ENCODE measurements around the gene DENND6B.

Gene DENND6B

DNA sequence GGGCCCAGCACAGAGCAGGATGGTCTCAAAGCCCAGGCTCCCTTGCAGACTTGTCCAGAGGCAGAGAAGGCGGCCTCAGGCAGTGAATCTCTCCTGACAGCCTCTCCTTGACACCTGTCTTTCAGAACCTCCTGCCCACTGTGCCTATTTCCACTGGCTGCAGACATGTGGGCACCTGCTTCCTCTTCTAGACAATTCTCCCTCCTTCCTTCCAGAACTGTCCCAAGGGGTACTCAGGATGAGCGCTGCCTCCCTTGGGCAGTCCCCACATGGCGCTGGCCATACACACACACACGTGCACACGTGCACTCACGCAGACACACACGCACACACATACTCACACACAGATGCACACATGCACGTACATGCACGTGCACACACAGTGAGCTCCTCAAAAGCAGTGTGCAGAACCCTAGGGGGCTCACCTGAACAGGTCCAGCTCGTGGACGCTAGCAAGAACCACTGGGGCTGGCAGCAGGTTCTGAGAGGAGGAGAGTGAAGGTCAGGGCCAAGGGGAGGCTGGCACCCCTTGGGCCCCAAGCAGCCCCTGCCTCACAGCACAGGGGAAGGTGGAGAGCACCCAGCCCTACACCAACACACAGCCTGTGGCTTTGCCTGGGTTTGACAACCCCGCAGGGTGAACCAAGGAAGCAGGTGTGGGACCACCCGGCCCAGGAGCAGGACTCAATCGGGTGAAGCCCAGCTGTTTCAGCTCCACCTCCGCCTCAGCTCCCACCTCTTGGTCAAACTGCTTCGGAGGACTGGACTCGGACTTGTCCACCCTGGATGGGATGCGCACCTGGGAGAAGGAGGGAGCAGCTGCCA, 11.3 kb downstream of the DENND6B start:
- DNase-seq (ENCODE audit: low read depth in 2 of 2): no peak

DNA sequence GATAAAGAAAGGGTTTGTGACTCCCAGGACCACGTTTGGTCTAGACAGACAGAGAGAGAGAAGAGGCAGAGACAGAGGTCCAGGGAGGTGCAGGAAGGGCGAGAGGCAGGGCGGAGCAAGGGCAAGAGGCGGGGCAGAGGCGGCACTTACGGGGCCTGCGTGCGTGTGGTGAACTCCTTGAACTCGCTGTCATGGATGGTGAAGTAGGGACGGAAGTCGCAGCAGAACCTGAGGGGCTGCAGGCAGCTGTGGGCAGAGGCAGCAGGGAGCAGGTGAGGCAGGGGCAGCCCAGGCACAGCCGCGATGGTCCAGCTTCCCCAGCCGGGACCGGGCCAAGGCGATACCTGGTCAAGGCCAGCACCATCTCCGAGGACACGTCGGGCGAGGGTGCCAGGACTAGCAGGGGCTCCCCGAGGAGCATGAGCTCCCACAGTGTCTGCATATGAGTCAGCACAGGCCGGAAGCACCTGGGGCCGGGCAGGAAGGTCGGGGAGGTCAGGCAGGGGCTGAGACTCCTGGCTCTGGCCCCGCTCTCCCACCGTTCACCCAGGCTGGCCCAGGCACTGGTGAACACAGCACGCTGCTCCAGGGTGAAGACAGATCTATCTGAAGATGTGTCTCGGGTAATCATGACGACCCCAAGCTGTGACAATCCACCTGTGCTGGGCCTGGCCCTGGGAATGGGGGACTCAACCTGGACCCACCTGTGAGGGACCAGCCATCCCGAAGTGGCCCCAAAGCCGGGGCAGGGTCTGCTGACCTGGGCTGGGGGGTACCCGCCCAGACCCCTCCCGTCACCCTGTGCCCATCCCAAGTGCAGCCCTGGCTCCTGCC, 12.1 kb downstream of the DENND6B start:
- peak; percentile 32 to 52 for DNase-seq (ENCODE audit: low read depth in 2 of 2)

DNA sequence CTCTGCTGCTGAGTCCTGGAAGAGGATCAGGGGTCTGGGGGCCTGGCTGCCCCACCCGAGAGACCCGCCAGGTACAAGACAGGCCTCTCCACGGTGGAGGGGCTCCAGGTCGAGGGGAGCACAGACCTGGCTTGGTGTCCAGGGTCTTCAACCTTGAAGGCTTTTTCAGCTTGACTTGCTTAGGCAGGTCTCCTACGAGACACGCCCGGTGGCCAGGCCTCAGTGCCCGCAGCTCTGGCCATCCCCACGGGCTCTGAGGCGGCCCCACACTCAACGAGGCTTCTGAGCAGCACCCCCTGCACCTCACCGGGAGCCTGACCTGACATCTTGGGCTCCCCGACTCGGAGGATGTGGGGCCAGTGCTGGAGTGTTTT, 12.7 kb downstream of the DENND6B start:
- no peak for DNase-seq (ENCODE audit: low read depth in 2 of 2)

DNA sequence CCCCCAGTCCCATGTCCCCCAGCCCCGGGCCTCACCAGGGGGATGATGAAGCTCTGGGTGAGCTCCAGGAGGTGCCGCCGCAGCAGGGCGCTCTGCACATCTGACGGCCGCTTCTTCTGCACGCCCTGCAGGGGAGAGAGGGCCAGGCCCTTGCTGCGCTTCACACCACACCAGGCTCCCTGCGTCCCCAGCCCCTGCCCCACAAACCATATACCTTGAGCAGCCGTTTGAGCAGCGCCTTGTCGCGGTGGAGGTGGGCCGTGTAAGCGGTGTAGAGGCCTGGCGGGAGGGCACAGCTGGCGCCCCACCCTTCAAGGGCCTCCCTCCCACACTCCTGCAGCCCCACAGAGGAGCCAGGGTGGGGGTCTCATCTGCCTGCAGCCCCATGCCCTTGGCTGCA, 13.2 kb downstream of the DENND6B start:
- no peak for DNase-seq (ENCODE audit: low read depth in 2 of 2)

DNA sequence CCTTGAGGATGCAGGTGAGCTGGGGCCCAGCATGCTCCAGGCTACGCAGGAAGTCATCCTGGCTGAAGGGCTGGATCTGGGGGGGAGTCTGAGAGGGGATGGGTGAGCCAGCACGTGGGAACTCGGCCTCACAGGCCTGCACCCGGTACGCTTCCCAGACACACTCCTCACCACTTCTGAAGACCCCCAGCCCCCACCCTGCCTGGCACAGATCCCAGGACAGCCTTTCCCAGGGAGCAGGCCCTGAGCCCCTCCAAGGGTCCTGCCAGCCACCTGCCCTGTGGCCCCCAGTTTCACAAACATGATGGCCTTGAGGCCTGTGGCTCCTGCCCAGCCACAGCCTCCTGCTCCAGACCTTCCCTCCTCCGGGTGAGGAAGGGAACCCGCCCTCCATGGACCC, 13.8 kb downstream of the DENND6B start:
- no peak for DNase-seq (ENCODE audit: low read depth in 2 of 2)

DNA sequence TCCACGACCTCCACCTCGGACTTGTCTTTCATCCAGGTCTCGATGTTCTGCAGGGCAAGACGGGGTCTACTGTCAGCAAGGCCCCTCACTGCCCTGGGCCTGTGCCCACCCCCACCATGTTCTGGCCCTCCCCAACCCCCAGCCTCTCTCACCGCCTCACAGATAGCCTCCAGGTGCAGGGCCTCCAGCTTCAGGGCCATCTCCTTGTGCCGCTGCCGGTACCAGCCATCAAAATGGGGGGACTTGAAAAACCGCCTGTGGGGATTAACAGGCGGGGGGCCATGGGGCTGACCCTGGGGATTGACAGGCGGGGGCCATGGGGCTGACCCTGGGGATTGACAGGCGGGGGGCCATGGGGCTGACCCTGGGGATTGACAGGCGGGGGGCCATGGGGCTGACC, 14.4 kb downstream of the DENND6B start:
- DNase-seq (ENCODE audit: low read depth in 2 of 2): no peak

DNA sequence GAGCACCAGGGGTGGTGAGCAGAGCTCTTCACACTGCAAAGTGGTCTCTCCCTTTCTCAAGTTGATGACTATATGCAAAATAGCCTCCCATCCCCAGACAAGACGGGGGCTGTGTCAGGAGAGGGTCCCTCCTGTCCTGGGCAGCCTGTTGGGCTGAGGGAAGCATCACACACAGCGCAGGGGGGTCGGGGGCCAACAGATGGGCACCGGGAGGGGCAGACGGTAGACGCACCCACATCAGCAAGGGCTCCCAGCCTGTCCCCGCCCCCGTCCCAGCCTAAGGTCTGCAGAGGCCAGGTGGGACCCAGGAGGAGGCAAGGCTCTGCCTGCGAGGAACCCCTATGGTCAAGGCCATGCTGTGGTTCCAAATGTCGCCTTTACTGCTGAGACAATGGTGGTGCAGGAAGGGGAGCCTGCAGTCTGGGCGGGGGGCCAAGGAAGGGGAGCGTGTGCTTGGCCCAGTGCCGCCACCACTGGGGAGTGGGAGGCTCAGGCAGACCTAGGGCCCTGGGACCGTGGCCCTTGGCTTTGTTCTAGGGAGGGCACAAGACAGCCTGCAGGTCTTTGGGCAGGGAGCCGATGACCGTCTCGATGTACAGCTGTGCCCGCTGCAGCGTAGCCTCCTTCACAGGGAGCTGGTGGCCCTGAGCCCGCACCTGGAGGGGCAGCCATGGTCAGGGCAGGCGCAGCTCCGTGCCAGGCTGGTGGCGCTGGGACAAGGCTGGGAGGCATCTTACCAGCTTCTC, 15.0 kb downstream of the DENND6B start:
- no peak for DNase-seq (ENCODE audit: low read depth in 2 of 2)

DNA sequence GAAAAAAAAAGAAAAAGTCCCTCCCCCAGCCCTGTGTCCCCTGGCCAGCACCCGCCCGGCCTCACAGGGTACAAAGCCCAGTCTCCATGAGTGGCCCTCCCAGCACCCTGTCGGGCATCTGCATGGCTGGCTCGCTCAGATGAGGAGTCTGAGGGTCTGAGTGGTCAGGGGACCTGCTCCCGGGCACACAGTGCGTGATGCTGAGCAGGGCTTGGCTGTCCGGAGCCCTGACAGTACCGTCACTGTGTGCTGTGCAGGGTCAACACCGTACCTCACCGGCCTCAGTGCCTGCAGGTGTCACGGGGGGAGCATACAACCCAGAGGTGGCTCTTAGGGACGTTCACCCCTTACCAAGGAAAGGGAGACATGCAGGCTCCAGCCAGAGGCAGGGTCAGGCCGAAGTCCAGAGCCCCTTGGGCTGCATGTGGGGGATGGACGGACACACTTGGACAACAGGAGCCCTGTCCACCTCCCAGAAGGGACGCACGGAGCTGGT, 15.8 kb downstream of the DENND6B start:
- no peak for DNase-seq (ENCODE audit: low read depth in 2 of 2)

DNA sequence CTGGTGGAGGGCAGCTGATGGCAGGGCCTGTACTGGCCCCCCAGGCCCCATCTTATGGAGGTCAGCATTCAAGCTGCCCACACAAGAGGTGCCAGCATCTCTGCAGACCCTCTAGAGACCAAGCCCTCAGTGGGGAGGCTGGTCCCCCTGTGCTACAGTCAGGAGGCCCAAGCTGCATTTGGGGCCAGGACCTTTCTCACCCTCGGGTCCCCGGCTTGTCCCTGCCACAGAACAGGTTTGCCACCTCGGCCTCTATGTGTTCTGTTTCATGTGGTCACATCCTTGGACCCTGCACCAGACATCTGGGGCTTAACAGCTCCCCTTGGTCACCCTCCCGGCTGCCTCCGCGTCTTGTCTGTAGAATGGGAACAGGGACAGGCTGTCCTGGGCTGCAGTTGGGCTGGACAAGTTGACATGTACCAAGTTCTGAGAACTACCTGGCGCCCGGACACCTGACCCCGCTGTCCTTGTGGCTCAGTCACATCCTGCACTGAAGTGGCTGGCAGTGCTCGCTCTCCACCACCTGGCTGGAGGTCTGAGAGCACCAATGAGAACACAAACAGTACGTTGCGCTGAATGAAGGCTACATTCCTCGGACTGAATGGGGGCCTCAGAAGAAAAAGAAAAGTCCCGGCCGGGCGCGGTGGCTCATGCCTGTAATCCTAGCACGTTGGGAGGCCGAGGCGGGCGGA, 16.6 kb downstream of the DENND6B start:
- DNase-seq (ENCODE audit: low read depth in 2 of 2): no peak

DNA sequence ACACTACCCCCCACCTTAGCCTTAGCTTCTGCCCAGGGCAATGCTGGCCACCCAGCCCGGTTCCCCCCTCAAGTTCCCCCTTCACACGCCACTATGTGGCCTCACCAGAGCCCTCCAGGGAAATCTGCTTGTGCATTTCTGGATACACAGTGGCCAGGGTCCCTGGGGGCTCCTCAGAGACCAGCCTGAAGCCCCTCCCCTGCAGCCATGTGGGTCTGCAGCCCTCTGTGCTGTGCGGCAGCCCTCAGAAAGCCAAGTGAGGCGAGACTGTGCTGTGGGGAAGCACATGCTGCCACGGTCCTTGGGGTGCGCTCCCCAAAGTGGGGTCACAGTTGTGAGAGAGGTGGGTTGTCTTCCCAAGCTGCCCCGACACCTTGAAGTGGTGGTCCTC, 17.2 kb downstream of the DENND6B start:
- no peak for DNase-seq (ENCODE audit: low read depth in 2 of 2)

DNA sequence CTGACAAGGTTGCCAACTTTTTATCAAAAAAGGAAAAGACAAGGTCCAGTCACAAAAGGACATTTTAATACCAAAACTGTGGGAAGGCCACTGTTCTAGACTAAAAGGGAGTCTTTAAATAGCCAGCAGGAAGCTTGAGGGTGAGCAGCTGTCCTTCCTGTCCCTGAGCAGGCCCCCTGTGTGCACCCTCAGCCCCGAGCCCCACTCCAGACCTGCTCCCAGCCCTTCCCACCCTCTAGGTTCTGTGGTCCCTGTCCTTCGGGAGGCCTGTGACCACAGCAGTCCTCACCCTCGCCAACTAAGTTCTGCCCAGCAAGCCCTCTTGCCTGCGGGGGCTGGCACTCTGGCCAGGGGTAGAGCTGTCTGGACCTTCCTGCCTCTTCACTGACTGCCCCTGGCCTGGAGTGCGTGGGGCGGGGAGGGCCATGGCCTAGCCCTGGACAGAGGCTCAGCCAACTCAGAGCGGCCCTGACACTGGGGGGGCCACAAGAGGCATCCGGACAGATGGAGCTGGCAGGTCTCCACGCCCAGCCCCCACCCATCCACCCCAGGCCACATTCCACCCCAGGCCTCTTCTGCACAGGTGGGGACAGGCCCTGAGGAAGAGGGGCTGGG, 17.7 kb downstream of the DENND6B start:
- DNase-seq (ENCODE audit: low read depth in 2 of 2): no peak

DNA sequence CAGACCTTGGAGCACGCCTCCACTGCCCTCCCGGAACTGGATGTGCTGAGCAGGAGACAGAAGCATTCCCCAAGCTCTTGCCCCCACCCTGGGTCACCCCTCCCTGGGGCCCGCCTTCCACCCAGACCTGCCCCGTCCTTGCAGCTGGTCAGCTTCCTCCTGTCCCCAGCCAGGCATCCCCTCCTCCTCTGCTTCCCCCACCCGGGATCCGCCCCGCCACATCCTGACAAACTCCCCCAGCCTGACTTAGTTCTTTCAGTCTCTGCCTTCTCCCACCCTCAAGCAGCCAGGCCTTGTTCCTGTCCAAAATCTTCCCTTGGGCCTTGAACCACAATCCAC, 18.2 kb downstream of the DENND6B start:
- DNase-seq (ENCODE audit: low read depth in 2 of 2): no peak

DNA sequence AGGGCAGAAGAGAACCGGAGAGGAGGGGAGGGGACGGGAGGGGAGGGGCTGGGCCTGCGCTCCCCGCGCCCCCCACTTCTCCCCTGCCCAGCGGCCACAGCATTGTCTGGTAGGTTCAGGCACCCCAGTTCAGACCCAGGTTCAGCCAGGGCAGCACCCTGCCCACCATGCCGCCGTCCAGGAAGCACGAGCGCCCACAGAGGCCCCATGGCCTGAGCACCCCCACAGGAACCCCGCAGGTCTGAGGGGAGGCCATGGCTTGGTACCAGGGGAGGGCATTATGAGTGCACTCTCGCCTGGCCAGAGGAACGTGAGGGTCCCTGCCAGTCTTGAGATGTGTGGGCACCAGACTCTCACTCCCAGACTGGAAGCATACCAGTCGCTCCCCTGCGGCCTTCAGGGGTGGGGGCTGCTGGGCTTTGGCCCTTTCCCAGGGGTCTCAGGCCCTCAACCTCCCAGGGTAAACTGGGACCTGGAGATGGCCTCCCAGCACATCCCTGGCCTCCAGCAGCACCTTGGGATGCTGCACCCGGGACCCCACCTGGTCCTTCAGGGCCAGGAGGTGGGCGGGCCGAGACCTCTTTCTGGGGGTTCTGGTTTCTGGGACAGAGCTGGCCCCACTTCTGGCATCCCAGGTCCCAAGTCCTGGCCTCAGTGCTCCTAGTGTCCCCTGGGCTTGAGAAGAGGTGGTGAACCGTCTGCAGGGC, 18.8 kb downstream of the DENND6B start:
- DNase-seq (ENCODE audit: low read depth in 2 of 2): no peak

DNA sequence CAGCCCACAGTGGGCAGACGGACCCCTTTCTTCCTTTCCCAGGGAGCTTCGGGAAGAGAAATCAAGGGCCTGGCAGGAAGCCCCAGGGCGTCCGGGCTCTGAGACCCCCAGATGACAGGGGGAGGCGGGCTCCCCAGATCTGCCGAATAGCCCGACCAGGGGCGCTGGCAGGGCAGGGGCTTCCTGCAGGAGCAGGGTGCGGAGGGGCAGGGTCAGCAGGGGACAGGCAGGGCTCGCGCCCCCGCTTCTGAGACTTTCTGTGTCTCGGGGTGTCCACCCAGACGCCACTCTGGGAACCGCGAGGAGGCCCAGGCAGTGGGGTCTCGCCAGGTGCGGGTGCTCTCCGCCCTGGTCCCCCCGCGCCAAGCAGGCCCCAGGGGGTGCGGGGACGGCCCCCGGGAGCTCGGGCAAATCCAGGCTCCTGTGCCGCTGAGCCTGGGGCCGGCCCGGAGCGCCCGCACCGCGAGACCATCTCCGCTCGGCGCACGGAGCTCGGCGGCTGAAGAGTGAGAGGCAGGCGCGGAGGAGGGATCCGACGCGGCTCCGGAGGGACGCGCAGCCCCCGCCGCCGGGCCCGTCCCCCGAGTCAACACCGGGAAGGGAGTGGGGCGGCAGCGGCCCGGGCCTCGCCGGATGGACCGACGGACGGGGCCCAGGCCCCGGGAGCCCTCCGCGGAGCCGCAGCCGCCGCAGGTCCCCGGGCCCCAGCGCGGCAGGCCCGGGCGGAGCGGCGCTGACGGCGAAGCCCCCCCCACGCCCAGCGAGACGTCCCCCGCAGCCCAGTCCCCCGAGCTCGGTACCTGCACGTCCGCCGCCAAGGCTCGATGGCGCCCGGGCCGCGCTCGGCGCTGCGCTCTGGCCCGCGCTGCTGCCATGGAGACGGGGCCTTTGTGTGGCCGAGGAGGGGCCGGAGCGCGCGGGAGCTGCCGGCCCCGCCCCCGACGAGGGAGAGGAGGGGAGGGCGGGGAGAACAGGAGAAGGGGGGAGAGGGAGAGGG, 19.8 kb downstream of the DENND6B start, which contains the start of gene PLXNB2:
PLXNB2 (minus strand) TSS at position 894 of the 997 bp plus-strand sequence. CDS start 17,062 bp downstream, outside the sequence.
- no peak for DNase-seq (ENCODE audit: low read depth in 2 of 2)

DNA sequence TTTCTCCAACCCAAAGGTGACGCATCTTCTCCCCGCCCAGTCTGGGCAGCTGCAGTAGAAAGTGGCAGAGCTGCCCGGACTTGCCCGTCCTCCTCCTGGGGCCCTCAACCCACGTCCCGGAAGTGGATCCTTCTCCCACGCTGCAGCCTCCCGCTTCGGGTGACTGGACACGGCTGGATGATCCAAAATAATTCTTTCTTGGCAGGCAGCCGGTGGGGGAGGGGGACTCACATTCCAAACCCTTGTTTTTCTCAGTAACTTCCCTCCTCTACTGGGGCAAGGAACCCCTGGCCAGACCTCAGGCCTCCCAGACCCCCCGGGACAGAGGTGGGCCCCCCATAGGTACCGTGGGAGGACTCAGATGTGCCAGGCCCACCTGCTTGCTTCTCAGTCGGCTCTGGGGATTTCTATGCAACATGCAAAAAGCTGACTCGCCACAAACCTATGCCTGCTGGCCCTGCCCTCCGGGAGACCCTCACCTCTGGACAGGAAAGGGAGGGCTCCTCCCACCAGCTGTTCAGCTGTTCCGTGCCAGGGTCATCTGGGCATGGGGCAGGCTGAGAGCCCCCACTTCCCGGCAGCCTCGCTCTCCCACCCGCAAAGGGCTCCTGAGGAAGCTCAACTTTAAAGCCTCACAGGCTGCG, 20.8 kb downstream of the DENND6B start:
- no peak for DNase-seq (ENCODE audit: low read depth in 2 of 2)

DNA sequence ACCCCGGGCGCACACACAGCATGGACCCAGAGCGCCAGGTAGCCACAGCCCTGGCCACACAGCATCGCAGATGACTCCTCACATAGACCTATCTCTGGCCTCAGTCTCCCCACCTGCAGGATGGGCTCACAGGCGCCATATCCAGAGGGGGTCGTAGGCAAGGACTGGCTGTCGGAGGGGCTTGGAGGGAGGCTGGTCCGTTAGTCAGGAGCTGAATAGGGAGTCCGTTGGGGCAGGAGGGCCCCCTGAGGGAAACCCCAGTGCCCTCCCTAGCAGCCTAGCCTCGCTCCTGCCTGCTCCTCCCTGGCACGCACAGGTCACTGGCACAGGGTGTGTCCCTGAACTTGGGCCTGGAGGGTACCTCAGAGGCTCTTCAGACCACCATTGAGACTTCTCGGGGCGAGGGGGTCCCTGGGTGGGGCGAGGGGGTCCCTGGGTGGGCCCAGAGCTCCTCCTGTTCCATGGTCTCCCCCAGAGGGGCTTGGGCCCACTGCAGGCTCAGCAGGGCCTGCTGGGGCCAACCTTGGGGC, 21.4 kb downstream of the DENND6B start:
- no peak for DNase-seq (ENCODE audit: low read depth in 2 of 2)

DNA sequence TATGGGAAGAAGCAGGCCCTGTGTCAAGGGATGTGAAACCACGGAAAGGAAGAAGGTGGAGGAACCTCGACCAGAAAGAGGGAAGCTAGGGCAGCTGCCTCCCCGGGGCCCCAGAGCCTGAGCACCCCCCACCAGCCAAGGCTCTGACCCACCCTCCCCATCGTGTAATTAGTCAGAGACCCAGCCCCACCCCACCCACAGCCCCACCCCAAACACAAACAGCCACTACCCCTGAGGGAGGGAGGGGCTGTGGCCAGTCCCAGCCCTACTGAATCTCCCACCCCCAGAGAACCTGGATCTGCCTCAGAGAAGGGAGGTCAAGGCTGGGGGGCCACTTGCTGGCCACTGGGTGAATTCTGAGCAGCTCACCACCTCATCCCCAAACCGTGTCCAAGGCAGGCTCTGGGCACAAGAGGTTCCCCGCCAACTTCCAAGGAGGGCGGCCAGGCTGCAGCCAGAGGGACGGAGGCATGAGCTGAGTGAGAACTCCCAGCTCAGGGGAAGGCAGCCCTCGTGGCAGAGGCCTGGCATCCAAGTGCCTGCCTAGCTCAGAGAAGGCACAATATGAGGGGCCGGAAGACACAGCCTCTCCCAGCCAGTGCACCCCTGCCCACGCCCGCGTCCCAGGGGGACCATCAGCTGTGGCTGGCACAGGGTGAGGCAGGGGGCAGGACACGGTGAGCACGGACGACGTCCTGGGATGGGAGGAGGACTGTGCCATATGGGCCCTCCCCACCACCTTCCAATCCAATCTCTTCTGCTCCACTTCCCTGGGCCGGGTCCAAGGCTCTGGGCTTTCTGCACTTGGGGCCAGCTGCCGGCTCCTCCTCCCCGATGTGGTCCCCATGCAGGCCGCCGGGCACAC, 22.1 kb downstream of the DENND6B start:
- no peak for DNase-seq (ENCODE audit: low read depth in 2 of 2)

Measured in stimulated activated CD4-positive, alpha-beta T cell treated with anti-CD3 and anti-CD28 coated beads, Interleukin-1b, Interleukin-23, amount 100 ng/mL, for 1 hour (primary cell).